ENCODE data around the gene FAM174C.

DNA sequence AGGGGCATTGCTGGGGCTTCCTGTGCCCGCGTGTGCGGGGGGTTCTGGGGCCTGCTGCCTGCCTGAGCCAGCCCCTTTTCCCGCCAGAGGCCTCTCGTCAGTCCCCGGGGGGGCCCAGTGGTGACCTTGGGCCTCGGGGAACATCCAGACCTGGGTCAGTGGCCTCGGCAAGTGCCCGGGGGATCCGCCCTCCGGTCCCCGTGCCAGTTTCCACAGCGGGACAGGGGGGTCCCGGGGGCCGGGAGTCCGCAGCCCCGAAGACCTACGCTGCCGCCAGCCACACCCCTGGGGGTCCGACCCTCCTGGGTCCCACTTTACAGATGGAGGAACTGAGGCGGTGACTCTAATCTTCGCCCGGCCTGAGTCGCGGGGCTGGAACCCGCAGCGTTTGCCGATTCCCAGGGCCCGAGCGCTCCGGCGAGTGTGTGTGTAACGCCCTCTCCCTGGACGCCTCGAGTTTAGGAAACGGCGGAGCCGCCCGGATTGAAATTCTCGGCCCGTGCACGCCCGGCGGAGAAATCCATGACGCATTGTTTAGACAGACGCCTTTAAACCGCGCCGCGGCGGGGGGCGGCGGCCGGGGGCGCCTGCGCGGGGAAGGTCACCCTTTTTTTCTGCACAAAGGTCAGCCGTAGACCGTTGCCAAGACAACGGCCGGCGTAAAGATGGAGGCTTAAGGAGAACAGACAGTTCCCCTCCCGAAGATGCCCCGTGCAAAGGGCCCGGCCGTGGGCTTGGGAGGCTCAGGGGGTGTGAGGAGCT, 49.7 kb downstream of the FAM174C start:
- TF ChIP-seq CTCF (IDR thresholded peaks at IDR 0.05 in 2 of 3, conservative IDR thresholded peaks at IDR 0.05 in 1 of 3; ENCODE audit: borderline replicate concordance in 1 of 3, insufficient read depth in 1 of 3, low read depth in 2 of 3, low read length in 2 of 3) (no peak), POLR2A (IDR thresholded peaks at IDR 0.05; ENCODE audit: borderline replicate concordance, extremely low read depth, insufficient read depth, insufficient read length) (no peak), ZNF274 (IDR thresholded peaks at IDR 0.05; ENCODE audit: low read depth, low read length) (no peak), JUND (IDR thresholded peaks at IDR 0.05) (no peak), TCF7L2 (IDR thresholded peaks at IDR 0.05; ENCODE audit: borderline replicate concordance, extremely low read depth, insufficient read depth, insufficient read length) (peak; percentile 76), EZH2 (IDR thresholded peaks at IDR 0.05) (no peak), YY1 (IDR thresholded peaks at IDR 0.05; ENCODE audit: extremely low read depth, insufficient replicate concordance, low read depth, low read length) (no peak), RAD21 (IDR thresholded peaks at IDR 0.05; ENCODE audit: low read depth) (no peak), POLR2AphosphoS5 (IDR thresholded peaks at IDR 0.05; ENCODE audit: low read depth, low read length) (no peak), SIN3A (IDR thresholded peaks at IDR 0.05; ENCODE audit: low read depth) (no peak), REST (IDR thresholded peaks at IDR 0.05; ENCODE audit: low read depth) (no peak)
- TF ChIP-seq, protein P1, sequence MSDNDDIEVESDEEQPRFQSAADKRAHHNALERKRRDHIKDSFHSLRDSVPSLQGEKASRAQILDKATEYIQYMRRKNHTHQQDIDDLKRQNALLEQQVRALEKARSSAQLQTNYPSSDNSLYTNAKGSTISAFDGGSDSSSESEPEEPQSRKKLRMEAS (IDR thresholded peaks at IDR 0.05): no peak; the same call in 1 of the 2 replicates
- TF ChIP-seq, protein P2, sequence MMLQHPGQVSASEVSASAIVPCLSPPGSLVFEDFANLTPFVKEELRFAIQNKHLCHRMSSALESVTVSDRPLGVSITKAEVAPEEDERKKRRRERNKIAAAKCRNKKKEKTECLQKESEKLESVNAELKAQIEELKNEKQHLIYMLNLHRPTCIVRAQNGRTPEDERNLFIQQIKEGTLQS (IDR thresholded peaks at IDR 0.05): no peak
